T follicular helper cell (primary cell): Measurements from ENCODE around the gene IGSF6.
"Not testable (repeated sequence)": the region's sequence is repeated elsewhere in the genome, so short reads cannot be mapped to it uniquely, and the experiment has no call there.

Source experiments
- DNase-seq: peaks from one replicate; pipeline ENCODE4 v3.0.0-alpha.2; 2020; ENCODE audit warnings: low read depth

The IGSF6 gene

DNA sequence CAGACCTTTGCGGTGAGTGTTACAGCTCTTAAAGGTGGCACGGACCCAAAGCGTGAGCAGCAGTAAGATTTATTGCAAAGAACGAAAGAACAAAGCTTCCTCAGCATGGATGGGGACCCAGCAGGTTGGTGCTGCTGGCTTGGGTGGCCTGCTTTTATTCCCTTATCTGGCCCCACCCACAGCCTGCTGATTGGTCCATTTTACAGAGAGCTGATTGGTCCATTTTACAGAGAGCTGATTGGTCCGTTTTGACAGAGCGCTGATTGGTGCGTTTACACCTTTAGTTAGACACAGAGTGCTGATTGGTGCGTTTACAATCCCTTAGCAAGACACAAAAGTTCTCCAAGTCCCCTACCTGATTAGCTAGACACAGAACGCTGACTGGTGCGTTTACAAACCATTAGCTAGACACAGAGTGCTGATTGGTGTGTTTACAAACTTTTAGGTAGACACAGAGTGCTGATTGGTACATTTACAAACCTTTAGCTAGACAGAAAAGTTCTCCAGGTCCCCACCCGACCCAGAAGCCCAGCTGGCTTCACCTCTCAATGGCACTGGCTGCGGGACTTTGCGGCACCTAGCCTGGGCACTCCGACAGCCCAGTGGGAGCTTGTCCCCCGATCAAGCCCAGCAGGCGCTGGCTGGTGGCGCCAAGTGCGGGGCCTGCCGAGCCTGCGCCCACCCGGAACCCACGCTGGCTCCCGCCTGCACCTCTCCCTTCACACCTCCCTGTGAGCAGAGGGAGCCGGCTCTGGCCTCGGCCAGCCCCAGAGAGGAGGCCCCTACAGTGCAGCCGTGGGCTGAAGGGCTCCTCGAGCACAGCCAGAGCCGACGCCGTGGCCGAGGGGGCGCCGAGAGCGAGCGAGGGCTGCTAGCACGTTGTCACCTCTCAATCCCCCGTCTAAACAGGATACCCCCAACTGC, 22.5 kb downstream of the IGSF6 start:
- DNase-seq, result not testable (repeated sequence)

DNA sequence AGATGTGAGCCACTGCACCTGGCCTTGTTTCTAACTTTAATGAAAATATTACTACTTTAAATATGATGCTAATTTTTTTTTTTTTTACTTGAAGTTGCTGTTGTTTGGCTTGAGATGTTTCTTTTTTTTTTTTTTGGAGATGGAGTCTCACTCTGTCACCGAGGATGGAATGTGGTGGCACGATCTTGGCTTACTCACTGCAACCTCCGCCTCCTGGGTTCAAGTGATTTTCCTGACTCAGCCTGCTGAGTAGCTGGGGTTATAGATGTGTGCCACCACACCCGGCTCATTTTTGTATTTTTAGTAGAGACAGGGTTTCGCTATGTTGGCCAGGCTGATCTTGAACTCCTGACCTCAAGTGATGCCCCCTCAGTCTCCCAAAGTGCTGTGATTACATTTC, 23.6 kb downstream of the IGSF6 start:
- DNase-seq, result no peak

DNA sequence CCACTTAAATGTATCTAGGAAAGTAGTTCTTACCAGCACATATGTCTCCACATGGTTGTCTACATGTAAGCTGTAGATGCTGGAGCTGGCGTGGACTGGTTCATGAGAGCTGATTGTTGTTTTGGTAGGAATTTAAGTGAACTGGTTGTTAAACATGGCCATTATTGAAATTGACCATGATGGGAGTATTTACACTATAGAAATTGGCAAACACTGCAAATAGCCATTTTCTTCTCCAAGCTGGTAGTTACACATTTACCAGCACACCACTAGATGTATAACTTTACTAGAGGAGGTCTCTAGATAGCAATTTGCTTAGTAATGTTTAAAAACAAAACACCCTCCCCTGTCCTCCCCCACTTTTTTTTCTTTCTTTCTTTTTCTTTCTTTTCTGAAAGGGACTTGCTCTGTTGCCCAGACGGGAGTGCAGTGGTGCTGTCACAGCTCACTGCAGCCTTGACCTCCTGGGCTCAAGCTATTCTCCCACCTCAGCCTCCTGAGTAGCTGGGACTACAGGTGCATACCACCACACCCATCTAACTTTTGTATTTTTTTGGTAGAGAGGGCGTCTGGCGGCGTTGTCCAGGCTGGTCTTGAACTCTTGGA, 24.2 kb downstream of the IGSF6 start:
- no peak for DNase-seq

DNA sequence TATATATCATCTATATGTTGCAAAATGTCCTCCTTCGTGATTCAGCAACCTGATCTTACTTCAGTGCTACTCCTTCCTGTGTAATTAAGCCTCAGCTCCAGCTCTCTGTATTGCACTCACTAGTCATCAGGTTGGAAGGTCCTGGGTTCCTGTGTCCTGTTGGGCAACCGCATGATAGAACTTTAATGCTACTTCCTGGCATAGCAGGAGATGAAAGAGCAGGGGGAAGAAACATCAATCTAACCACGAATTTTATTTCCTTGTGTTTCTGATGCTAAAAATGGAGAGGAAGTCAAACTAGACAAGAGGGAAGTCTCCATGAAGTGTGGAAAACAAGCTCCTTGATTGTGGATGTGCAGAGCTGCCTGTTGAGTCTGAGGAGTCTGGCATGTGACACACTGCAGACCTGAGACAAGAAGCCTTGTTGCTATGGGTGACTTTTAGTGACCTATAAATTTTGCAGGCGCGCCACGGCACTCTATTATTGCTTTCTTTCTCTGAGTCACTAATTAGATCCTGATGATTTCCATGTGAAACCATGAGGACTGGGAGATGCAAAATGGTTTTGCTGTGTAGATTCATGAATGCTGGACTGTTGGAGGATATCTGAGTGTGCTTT, 25.6 kb downstream of the IGSF6 start:
- DNase-seq, result no peak

DNA sequence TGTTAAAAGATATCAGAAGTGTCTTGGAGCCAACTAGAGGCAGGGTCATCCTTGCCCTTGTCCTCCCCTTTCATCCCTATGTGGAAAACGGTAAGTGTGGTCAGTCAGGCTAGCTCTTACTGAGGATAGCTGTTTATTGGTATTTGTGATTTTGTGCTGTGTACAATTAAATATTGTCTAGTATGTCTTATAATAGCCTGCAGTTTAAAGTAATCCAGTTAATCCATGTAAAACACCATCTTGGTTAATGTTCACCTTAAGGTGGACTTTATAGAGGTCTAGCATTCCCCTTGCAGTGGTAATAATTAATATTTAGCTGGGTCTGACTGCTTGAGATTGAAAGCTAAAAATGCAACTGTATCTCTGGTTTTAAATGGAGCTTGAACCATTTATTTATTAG, 27.4 kb downstream of the IGSF6 start:
- no peak for DNase-seq

DNA sequence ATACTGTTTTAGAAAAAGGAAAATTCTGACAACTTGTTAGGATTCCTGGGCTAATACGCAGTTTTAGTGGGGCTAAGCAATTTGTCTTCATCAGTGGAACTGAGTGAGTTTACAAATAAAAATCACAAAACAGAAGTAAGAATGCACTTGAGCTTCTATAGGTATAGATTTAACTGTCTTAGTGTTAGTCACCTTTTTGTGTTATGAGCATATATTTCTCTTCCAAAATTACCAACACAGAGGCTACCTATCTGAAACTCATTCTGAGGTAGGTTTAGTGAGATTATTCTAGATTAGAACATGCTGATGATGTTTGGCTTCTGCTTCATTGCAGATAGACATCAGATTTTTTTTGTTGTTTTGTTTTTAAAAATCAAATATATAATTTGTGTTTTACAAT, 29.9 kb downstream of the IGSF6 start:
- no peak for DNase-seq

DNA sequence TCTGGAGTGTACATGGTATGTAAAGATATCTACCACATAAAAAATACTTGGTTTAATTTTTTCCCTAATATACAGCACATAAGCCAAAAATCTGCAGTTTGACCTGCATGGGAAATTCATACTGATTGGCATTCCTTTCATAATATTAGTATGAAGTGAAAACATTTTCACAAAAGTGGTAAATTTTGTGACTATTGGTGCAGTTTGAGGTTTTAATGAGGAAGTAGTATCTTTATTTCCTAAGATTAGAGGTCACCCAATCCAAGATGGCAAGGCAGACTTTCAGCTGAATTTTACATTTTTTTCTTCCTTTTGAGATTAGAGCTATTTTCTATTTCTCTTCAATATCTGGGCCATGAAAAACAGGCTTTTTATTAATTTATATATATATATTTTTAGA, 31.8 kb downstream of the IGSF6 start:
- no peak for DNase-seq

DNA sequence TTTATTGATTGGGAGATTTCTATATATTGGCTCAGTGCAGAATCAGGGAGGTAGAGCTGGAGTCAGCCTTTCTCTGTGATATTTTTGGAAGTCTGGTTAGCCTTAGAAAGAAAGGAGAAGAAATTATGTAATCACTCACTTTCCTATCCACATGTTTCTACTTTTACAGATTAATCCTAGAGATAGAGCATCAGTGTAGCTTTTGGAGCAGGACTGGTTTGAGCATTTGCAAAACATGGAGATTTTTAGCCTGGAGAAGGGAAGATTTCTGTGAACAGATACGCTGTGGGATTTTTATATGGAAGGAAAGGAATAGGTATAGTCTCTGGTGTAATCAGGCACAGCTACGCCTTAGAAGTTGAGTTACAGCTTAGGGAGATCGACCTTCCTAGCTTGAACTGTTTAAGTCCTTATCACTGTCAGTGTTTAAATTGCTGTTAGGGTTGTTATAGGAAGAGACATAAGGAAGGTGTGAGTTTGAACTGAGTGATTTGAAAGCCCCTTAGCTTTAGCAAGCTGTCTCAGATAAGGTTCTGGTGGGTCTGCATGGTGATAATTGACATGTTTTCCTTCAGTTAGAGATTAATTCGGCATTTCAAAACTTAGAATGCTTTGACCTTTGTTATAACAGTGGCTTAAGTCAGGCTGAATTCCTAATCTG, 32.5 kb downstream of the IGSF6 start:
- DNase-seq, result no peak

DNA sequence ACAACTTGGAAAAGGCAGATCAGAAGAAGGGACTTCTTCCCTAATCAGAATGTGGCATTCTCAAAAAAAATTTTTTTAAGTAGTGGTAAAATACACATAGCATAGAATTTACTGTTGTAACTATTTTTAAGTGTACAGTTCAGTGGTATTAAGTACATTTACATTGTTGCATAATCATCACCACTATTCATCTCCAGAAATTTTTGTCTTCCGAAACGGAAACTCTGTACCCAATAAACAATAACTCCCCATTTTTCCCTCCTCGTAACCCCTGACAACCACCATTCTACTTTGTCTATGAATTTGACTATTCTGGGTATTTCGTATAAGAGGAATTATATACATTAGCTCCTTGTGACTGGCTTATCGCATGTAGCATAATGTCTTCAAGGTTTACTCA, 34.1 kb downstream of the IGSF6 start:
- no peak for DNase-seq

DNA sequence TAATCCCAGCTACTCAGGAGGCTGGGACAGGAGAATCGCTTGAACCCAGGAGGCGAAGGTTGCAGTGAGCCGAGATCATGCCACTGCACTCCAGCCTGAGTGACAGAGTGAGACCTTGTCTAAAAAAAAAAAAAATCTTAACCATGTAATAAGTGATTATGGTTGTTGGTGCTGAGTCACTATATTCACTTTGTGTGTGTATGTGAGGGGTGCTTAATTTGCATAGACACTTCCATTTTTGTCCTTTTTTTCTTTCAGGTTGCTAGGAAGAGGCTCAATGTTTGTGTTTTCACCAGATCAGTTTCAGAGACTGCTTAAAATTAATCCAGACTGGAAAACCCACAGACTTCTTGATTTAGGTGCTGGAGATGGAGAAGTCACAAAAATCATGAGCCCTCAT, 34.8 kb downstream of the IGSF6 start:
- DNase-seq, result no peak

DNA sequence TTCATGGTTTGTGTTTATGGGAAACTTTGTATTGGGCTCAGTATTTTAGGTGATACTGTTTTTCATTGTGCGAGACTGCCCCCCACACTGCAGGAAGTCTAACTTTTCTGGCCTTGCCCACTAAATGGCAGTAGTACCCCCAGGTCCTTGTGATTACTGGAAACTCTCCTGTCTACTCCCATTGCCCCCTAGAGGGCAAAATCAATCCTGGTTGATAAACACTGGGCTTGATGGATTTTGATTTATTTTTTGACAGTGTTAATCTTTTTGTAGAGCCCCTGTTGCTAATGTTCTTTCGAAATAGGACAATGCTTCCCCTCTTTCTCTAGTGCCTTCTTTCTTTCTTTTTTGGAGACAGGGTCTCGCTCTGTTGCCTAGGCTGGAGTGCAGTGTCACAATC, 37.5 kb downstream of the IGSF6 start:
- DNase-seq, result no peak

DNA sequence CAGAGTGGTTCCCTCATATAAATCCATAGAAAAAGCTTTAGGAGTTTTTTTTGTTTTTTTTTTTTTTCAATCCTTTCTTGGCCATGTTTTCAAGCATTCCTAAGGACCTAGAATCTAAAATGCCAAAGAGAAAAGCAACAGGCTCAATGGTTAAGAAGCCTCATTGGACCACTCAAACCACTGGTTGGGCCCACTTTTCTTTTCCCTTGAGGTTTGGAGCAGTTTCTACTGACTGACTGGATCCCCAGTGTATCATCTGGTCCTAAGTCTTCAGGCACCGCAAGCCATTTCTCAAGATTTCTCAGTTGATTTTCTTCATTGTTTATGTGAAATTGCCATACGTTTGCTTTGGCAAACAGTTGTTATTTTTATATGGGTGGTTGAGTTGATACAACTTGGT, 38.6 kb downstream of the IGSF6 start:
- no peak for DNase-seq

DNA sequence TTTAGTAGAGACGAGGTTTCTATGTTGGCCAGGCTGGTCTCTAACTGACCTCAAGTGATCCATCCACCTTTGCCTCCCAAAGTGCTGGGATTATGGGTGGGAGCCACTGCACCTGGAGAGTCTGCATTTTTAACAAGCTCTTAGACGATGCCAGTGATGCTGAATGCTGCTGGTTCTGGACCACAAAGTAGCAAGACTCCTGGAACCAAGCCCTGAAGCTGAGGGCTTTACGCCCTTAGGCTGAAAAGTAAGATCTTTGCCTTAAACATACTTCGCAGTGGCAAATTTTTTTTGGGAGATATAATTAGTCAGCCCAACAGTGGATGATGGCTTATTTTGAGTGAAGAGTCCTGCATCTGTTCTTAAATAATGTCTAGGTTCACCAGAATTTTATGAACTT, 39.0 kb downstream of the IGSF6 start:
- DNase-seq, result no peak

DNA sequence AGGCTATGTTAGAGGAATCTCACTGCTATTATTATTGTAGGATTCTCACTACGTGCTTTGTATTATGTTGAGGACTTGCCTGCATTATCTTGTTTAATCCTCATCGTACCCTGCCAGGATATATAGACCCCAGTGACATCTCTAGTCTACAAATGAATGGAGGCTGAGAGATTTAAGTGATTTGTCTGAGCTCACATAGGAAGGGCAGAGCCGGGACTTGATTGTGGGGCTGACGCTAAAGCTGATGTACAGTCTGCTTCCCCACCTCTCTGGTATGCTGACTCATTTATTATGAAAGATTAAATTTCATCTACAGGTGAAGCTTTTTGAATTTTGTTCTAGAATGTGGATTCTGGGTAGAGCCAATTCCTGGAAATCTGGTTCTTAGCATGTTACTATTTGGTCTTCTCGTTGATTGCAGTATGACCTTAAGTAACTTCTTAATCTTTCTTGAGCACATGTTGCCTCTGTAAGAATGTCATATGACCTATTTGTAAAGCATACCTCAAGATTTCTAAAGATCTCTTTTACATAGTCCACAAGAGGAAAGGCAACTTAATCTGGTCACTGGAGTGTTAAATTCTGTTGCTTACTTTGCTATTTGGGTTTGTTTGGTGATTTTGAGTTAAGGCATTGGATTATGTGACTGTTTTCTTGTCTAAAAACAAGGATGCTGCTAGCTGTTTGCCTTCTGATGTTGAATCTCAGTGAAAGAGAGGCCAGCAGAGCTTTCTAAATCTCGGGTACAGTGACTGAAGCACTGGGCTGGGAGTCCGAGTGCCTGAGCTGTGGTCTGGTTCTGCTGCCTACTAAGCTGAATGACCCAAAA, 40.6 kb downstream of the IGSF6 start:
- no peak for DNase-seq

DNA sequence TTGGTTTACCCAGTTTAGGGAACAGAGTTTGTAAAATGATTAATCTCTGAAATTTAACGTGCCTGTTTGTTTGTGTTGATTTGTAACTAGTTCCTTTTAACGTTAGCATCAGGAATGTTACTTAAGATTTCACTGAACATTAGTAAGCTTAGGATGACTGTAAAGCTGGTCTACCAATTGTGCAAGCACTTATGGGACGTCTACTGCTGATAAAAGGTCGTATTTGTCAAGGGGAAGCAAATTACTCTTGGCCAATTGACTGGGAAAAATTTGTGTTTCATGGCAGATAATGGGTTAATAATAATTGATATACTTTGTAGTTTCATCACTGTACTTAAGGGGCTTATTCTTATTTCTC, 41.2 kb downstream of the IGSF6 start:
- DNase-seq, result no peak

DNA sequence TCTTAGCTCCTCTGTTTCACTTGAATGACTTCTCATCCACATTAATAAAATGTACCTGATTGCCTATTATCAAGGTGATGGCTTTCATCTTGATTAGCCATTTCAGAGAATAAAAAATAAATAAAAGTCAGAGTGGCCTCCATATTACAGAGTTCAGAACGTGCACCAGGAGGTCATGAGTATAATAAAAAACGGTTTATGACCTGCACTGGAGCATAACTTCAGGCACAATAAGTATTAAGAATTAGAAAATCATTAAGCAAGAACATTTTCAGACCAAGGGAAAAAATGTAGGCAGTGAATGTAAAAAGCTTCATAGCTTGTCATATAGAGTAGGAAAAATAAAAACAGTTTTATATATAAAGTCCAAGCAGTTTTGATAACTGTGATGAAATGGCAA, 41.6 kb downstream of the IGSF6 start:
- DNase-seq, result no peak

DNA sequence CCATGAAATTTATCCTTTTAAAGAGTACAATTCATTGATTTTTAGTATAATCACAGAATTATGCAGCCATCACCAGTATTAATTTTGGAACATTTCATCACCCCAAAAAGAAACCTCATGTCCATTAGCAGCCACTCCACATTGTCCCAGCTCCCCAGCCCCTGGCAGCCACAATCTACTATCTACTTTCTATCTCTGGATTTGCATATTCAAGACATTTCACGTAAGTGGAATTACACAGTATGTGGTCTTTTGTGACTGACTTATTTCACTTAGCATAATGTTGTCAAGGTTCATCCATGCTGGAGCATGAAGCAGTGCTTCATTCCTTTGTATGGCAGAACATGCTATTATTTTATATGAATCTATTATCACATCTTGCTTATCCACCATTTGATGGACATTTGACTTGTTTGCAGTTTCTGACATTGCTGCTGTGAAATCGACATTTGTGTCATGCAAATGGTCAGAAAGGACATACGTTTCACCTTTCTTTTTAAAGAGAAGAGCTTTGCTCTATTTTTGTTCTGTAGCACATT, 42.3 kb downstream of the IGSF6 start:
- DNase-seq, result no peak

DNA sequence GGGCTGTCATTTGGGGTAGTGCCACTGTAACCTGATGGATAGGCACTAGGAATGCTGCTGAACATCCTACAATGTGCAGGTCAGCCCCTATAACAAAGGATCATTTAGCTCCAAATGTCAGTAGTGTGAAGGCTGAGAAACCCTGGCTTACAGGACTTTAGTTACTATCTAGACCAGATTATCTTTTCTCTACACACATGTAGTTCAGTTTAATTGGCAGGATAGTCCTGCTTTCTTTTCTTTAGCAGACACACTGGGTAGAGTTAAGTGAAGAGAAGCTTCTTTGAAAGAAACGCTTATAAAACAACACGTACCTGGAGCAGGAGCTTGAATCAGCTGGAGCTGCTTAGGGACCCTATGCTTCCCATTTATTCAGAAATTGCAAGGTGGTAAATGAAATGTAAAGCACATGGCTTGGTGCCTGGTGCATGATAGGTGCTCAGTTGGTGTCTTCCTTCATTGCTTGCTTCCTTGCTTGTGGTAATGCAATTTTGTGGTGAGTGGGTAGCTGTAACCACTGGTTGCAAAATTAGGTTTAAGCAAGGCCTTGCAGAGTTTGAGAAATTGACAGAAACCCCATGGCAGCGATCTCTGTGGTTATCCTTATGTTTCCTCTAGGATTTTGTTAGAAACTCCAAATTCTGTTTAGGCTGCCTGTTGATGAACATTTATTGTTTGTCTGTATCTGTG, 43.6 kb downstream of the IGSF6 start:
- no peak for DNase-seq

DNA sequence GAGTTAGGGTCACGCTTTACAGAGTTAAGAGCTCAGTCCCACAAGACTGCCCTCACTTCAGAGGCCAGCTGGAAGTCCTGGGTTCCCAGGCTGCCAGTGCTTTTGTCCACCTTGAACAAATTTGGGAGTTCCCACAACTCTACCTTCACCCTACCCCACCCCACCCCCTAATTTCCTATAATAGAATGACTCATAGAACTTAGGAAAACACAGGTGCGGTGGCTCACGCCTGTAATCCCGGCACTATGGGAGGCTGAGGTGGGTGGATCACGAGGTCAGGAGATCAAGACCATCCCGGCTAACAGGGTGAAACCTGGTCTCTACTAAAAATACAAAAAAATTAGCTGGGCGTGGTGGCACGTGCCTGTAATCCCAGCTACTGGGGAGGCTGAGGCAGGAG, 46.6 kb downstream of the IGSF6 start:
- not testable (repeated sequence) for DNase-seq

DNA sequence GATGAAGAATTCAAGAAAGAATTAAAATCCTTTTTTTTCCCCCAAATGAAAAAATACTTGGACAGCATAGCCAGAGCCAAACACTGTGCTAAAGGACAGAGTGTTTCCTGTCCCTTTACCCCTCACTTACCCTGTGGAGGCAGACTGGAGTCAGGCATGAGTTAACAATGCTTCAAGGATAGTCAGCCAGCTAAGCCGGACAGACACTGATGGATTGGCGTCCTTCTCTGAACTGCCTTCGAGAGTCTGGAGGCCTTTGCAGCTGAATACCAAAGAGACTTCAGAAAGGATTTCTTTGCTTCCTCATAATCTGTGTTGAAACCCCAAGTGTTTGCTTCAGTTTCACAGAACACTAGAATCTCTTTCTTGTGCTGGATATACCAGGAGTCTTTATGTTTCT, 48.5 kb downstream of the IGSF6 start:
- DNase-seq, result no peak

DNA sequence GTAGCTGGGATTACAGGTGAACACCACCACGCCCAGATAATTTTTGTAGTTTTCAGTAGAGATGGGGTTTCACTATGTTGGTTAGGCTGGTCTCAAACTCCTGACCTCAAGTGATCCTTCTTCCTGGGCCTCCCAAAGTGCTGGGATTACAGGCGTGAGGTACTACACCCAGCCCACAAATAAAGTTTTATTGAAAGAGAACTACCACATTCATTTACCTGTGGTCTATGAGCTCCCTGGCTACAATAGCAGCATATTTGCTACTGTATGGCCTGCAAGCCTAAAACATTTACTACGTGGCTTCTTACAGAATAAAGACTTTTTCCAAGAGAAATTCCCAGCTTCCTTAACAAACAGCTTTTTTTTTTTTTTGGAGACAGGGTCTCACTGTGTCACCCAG, 49.6 kb downstream of the IGSF6 start:
- no peak for DNase-seq
